LNCAP (cell line): ENCODE results near the gene SLAMF9.

Source experiments
- CTCF ChIP-seq: fragments of 450-650 bp; IDR thresholded peaks from 2 replicates; pipeline ENCODE4 v1.5.1; 2017; ENCODE audit warnings: mild to moderate bottlenecking

Gene SLAMF9

GRCh38 chr1:159941141-159941540 is 12.9 kb downstream of the SLAMF9 start:
- no peak for TF ChIP-seq CTCF

- TF ChIP-seq CTCF, result no peak
Measured at GRCh38 chr1:159940006-159940620, 13.9 kb downstream of the SLAMF9 start.

GRCh38 chr1:159939678-159940002 is 14.4 kb downstream of the SLAMF9 start:
- TF ChIP-seq CTCF, result no peak

- no peak for TF ChIP-seq CTCF
Measured at GRCh38 chr1:159938905-159939677, 14.9 kb downstream of the SLAMF9 start.

- no peak for TF ChIP-seq CTCF
Measured at GRCh38 chr1:159938211-159938852, 15.7 kb downstream of the SLAMF9 start.

GRCh38 chr1:159937054-159937750 is 16.8 kb downstream of the SLAMF9 start:
- TF ChIP-seq CTCF, result no peak

- peak; percentile 97 for TF ChIP-seq CTCF
Measured at GRCh38 chr1:159936273-159936904, 17.6 kb downstream of the SLAMF9 start.
